Upper lobe of left lung (tissue), 4 donors: Measurements from ENCODE around the gene PDLIM5.

Experiments used
- CTCF ChIP-seq, 6 experiments: fragments of 450-650 bp in 4 of 6; fragments of 200-600 bp in 2 of 6; sonication (generic) in 2 of 6; IDR thresholded peaks; one replicate each; pipeline ENCODE4 v1.5.1; 2016 to 2019; ENCODE audit warnings: antibody characterized with exemption in 6 of 6
- POLR2A ChIP-seq, 4 donors: fragments of 450-650 bp; IDR thresholded peaks; one replicate each; pipeline ENCODE4 v1.5.1; 2016 to 2017; ENCODE audit warnings: antibody characterized with exemption in 4 of 4, mild to moderate bottlenecking in 2 of 4
- POLR2AphosphoS5 ChIP-seq, 2 donors: sonication (generic); formaldehyde crosslinking; IDR thresholded peaks; one replicate each; pipeline ENCODE4 v1.5.1; 2017; ENCODE audit warnings: antibody characterized with exemption in 2 of 2

GRCh38 chr4:94634271-94634670, 182.5 kb downstream of the PDLIM5 start:
- TF ChIP-seq CTCF (IDR thresholded peaks at IDR 0.05) (no peak), POLR2AphosphoS5 (IDR thresholded peaks at IDR 0.05) (no peak), POLR2A (IDR thresholded peaks at IDR 0.05) (no peak)
